GM18870 (cell line): ENCODE measurements around the gene MAGIX.
"Not testable (repeated sequence)": the region's sequence is repeated elsewhere in the genome, so short reads cannot be mapped to it uniquely, and the experiment has no call there.

Experiments used
- ATAC-seq: cut with Tn5 transposase; IDR thresholded peaks from one replicate; pipeline ENCODE4 v1.9.1; 2021; ENCODE audit warnings: moderate library complexity; ENCODE audit not compliant: unreplicated experiment

MAGIX gene

DNA sequence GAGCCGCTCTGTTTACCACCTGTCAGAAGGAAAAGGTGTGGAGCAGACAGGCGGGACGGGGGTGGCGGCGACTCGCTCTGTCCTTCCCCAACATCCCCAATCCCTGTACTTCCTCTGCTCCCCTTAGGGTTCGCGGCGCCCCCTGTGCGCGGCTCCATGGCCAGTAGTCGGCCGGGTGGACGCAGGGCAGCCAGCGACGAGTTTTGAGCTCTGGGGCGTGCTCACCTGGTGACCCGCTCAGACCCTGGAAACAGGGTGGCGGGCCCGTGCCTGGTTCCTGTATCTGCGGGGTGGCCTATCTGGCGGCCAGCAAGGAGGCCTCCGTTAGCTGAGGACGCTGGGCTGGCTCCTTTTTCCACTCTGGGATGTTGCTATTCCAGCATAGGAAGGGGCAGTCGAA is 5.4 kb upstream of the MAGIX start:
- ATAC-seq = no peak

DNA sequence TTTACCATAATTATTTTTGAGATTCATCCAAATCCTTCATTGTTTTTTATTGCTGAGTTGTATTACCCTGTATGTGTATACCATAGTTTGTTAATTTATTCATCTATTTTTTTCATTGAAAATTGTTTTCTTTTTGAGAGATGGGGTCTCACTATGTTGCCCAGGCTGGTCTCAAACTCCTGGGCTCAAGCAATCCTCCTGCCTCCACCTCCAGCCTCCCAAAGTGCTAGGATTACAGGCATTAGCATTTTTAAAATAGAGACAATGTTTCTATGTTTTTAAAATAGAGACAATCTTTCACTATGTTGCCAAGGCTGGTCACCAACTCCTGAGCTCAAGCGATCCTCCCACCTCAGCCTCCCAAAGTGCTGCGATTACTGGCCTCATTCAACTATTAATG is 1.6 kb upstream of the MAGIX start:
- ATAC-seq = no peak

DNA sequence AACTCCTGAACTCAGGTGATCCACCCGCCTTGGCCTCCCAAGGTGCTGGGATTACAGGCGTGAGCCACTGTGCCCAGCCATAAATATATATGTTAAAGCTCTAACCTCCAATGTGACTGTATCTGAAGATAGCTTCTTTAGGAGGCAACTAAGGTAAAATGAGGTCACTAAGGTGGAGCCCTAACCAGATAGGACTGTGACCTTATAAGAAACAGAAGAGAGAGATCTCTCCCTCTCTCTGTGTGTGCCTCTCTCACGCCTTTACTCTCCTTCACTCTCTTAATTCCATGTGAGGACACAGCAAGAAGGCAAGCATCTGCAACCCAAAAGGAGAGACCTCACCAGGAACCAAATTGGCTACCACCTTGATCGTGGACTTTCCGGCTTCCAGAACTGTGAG is 926 bp upstream of the MAGIX start:
- ATAC-seq = no peak

DNA sequence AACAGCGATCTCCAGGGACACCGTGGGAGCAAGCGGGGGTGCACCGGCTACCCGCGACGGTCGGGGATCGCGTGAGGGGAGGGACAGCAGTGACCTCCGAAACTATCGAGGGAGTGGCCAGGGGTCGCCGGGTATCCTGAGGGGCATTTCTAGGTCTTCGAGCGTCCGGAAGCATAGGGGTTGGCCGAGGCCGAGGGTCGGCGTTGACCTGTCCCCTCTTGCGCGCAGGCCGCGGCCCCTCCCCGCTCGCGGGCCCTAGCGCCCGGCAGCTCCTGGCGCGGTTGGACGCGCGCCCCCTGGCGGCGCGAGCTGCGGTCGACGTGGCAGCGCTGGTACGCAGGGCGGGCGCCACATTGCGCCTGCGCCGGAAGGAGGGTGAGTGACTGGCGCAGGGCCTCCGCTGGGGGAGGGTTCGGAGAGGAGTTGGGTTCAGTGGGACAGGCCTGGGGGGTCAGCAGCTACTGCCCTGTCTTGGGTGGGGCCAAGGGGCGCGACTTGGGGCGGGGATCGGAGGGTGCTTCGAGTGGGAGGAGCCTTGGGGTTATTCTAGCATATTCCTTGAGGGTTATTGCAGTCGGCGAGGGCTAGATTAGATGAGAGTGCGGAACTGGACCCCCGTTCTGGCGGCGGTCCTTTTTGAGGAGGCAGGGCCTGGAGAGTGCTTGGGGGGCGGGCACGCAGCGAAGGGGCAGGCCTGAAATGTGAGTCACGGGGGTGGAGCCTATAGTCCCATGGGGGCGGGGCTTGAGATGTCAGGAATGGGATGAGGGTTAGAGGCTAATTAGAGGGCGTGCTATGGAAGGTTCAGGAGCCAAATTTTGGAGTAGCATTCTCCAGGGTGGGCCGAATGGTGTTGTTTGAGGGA is 1.2 kb downstream of the MAGIX start:
- ATAC-seq = no peak

DNA sequence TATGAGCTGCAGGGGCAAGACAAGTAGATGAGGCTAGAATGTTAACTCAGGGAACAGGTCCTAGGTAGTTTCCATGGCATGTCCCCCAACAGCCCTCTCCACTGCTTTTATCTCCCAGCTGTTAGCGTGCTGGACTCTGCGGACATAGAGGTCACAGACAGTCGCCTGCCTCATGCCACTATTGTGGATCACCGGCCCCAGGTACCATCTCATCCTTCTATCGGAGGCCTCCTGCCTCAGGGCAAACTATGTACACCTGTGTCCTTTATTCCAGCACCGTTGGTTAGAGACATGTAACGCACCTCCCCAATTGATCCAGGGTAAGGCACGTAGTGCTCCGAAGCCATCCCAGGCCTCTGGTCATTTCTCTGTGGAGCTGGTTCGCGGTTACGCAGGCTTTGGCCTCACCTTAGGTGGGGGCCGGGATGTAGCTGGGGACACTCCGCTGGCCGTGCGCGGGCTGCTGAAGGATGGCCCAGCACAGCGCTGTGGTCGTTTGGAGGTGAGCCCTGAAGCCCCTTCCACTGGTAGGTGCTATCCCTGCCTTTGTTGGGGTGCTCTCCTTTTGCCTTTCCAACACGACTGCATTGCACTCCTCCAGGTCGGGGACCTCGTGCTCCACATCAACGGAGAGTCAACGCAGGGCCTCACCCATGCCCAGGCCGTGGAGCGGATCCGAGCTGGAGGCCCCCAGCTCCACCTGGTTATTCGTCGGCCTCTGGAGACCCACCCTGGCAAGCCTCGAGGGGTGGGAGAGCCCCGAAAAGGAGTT is 2.2 kb downstream of the MAGIX start:
- ATAC-seq = no peak

DNA sequence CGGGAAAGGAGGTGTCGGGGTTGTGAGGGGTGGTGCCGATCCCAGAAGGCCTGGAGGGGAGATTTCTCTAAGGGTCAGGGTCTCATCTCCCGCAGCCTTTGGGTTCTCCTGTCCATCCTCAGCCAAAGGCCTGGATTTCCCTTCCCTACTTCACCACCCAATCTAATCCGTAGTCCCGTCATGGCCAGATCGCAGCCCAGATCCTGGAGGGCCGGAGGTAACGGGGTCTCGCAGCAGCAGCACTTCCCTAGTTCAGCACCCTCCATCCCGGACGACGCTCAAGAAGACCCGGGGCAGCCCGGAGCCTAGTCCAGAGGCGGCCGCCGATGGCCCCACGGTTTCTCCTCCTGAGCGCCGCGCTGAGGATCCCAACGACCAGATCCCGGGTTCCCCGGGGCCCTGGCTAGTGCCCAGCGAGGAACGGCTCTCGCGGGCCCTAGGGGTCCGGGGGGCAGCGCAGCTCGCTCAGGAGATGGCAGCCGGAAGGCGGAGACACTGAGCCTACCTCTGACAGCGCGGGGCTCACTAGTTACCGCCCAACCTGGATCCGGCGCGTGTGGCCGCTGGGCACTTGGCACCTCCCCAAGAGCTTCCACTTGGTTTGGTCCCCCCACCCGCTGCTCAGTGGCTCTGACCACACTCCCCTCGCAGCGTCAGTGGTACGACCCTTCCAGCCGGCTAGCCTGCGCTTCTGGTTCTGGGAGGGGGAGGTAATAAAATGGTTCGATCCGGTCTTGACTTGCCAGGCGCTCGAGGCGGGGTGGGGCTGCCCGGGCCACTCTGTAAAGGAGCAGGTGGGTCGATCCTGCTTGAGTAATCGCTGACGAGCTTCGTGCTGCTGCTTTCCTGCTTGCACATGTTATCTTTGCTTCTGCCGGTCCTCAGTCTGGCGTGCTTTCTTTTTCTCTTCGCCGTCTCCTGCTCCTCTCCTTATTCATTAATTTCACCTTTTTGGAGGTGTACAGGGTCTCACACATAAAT is 3.6 kb downstream of the MAGIX start:
- no peak for ATAC-seq

DNA sequence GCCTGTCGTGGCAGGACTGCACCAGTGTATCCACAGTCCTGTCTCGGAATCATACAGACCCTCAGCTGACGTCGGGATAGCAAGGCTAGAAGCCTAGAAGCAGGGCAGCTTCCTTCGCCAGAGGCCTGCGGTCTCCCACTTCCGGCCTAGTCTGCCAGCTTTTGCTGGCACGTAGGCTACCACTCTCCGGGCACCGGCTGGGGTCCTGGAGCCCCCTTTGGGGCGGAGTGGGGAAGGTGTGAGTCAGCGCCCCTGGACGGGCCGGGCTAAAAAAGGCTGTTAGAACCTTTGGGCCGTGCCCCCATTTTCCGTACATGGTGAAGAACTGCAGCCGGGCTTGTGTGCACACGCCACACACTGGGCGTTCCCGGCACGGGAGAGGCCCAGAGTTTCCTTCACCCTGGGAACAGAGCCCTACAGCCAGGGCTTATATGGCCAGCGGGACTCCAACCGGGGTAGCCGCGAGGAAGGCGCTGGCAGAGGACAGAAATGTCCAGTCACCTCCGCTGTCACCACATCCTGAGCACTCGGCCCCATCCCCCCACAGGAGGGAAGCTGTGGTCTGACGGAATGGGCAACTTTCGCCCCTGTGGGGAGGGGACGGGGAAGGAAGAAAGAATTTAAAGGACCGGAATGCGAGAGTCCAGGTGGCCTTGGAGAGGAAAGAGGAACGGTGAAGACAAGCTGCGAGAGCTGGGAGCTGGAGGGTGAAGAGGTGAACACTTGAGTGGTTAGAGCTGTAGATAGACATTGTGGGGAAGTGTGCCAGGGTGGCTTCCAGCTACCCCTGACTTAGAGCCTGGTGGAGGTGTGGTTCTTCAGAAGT is 4.6 kb downstream of the MAGIX start:
- no peak for ATAC-seq

DNA sequence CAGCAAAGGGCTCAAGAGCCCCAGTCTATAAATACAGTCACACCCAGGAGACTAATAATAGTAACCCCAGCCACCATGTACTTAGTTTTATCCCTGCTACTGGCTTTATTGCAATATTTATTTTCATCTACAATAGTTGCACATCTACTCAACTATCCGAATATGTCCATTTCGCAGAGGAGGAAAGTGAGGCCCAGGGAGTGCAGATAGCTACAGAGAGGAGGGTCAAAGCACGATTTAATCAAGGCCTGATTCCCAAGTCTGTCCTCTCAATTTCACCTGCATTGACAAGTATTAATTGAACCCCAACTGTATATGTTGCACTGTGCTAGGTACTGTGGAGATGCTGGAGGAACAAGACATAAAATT is 5.2 kb downstream of the MAGIX start:
- no peak for ATAC-seq

DNA sequence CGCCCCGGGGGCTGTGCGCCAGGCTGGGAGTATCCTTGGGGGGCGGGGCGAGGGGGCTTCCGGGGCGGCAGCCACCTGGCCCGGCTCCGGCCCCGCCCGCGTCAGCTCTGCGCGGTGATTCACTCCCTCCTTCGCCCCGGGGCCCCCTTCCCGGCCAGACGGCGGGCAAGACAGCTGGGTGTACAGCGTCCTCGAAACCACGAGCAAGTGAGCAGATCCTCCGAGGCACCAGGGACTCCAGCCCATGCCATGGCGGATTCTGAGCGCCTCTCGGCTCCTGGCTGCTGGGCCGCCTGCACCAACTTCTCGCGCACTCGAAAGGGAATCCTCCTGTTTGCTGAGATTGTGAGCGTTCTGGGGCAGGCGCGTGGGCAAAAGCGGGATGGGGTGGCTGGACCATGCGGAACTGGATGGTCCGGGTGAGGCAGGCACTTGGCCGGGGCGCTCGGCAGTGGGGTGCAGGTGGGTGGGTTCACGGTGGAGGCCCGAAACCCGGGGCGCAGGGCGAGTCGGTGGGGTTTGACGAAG is 9.3 kb downstream of the MAGIX start, which contains the start of gene PLP2:
Gene PLP2 (plus strand): TSS at position 147 of the 528 bp plus-strand sequence. CDS start 103 bp downstream, at position 250.
- no peak for ATAC-seq

DNA sequence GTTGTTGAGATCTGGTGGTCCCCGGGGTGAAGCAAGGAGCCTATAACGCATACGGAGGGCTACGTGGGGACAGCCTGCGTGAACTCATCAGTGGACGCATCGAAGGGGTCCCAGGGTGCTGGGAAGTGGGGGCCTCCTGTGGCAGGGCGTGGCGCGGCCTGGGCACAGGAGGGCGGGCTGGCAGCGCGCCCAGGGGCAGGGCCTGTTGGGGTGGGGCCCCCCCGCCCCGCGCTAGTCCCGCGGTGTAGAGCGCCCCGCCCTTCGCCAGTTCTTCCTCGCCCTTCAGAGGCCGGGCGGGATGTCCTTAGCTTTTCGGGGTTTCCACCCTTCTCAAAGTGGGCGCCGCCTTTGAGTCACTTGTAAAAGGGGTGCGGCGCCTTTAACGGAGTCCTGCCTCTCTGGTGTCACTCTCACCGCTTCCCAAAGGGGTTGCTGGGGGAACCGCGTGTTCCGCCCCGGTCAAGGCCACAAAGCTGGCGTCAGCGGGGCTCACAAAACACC is 9.8 kb downstream of the MAGIX start:
- ATAC-seq = peak; percentile 52

DNA sequence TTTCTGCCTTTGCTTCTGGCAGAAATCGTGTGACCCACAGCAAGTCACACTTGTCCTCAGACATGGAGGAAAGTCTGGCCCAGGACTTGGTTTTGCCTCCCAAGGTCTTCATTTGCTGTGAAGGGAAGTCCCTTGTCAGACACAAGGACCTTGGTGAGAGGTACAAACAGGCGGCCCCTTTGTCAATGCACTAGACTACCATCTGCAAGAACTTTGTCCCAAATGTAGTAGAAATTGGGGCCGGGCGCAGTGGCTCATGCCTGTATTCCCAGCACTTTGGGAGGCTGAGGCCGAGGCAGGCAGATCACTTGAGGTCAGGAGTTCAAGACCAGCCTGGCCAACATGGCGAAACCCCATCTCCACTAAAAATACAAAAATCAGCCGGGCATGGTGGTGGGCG is 11.0 kb downstream of the MAGIX start:
- ATAC-seq = not testable (repeated sequence)

DNA sequence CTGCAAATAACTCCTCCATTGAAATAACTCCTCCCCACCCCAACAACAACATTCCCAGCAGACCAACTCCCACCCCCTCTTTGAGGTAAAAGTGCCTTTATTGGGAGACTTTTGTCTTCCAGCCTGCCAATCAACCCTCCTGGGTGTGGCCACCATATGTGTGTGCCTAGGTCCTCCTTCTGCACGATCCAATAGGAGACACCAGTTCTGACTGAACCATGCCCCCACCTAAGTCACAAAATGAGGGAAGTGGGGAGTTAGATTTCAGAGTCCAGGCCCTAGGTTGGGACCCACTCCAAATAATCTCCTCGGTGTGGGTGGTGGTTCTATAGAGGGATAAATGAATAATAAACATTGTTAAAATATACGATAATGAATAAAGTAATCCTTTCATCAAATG is 12.2 kb downstream of the MAGIX start:
- ATAC-seq = no peak

DNA sequence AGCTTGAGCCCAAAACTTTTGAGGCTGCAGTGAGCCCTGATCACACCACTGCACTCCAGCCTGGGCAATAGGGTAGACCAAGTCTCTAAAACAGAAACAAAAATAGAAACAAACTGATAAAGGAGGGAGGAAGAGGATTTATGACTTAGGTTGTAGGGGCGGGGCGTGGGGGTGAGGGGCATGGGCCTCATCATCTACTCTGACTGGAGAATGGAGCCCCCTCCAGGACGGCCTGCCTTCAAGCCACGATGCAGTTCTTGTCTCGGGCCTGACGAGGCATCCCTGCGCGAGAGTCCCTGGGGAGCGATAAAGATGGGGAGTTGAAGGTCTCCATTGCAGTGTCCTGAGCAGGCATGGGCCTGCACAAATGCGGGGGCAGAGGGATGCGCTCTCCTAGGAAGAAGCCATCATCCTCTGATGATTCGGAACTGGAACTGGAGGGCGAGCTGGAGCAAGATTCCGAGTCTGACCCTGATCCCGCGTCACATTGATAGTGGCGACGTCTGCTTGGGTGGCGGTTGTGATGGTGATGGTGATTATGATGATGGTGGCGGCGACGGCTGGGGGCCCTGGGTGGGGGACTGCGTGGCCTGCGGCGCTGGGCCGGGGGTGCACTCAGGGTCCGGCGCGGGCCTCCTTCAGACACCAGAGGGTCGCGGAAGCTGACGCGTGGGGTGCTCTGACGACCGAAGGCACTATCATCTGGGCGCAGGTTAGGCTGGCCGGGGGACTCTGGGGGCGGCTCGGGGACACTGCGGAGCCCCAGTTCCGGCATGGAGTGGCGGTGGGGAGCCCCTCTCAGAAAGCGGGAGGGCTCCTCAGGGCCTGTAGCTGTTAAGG is 13.1 kb downstream of the MAGIX start:
- no peak for ATAC-seq

DNA sequence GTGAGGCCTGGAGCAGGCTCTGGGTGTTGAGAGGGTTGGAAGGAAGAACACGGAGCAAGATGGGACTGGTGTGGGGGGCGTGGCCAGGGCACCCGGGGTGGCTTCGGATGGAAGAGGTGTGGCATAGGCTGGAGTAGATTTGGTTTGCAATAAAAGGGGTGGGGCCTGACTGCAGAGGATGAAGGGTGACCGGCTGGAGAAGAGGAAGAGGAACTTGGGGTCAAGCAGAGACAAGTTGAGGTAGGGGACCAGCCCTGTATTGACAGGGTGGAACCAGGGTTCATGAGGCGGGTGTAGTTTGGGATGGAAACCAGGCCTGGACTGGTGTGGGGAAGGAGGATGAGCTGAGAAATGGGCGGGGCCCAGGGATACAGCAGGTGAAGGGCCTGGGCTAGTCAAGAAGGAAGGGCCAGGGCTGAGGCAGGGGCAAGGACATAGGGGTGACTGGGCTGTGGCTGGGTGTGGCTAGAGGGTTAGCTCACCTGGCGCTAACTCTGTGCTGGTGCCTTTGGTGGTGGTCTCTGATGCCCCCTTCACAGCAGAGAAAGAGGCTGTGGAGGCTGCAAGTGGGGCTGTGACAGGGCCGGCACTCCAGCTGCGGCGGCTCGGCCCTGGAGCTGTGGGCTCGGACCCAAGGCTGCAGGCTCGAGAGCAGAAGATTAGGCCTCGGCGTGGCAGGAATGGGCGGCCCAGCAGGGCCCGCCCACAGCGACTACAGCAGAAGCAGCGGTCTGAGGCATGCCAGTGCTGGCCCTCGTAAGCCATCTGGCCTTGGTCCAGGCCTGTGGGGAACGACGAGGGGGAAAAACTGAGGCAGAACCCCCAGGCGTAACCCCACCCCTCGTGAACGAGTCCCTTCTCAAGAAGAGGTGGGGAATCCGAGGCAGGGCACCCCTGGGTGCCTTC is 14.1 kb downstream of the MAGIX start:
- no peak for ATAC-seq

DNA sequence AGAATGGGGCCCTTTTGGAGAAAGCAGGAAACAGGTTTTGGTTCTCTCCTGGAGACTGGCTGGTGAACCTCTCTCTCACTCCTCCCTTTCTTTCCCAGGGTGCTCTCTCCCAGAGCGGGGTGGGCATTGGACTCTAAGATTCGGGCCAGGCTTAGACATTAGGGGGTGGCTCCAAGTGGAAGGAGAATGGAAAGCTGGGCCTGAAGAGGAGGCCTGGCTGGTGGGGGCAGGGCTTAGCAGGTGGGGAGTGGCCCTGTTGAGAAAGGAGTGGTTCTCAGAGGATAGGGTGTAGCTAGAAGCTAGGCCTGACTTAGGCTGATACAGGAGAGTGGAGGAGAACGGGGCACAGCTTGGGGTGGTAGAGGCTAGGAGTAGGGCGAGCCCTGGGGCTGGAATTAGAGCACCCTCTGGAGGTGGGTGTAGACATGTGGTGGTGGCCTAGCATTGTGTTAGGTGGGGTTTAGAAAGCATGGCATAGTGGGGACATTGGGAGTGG is 14.8 kb downstream of the MAGIX start:
- no peak for ATAC-seq

DNA sequence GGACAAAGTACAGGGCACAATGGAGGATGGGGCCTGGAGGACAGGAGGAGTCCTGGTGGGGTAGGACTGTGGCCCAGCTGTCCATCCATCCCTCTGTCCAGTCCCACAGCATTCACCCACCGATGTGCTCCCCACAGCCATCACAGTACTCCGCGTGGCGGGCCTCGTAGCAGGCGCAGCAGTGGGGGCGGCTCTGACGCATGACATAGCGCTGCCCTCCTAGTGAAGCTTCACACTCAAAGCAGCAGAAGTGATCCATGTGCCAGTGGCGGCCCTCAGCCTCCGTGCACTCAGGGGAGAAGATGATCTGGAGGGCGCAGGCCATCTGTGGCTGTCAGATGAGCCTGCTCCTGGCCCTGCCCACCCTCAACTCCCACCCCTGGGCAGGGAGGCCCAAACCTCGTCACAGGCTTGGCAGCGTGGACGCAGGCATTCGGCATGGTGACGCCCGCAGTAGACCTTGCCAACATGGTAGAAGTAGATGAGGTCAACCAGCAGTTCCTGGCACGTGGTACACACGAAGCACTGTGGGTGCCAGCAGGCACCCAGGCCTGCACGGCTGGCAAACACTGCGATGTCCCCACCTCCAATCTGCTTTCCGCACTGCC is 15.4 kb downstream of the MAGIX start:
- no peak for ATAC-seq

DNA sequence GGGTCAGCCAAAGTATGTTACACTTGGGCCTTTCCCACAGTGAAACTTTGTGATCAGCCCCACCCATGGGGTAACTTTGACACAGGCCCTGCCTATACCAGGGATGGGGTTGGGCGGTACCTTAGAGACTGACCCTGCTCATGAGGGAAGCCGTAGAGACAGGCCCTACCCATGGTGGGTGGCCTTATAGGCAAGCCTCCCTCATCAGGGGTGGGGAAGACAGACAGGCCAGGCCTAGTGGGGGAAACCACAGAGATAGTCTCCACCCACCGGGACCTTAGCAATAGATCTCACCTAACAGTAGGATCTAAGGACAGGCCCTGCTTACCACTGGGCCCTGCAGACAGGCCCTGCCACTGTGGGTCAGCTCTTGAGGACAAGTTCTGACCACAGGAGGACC is 16.0 kb downstream of the MAGIX start:
- no peak for ATAC-seq
